Stimulated activated naive CD8-positive, alpha-beta T cell treated with anti-CD3 and anti-CD28 coated beads, Interleukin-15, Interleukin-2, amounts not matched to agents 100 U/mL and 50 U/mL, for 24 hours (primary cell): ENCODE measurements around the gene LEAP2.

Experiments used
- ATAC-seq: fragments of 150-1000 bp; cut with Tn5 transposase; one replicate; pipeline ENCODE4 v1.10.0; 2021
- DNase-seq: peaks from one replicate; pipeline ENCODE4 v3.0.0; 2021

LEAP2 gene

GRCh38 chr5:132873119-132873929 is at the start of gene LEAP2:
Gene LEAP2 (plus strand): TSS chr5:132873668. CDS start chr5:132873695, 27 bp downstream.
- ATAC-seq, result no peak
- no peak for DNase-seq

GRCh38 chr5:132824426-132824825 is 49.0 kb upstream of the LEAP2 start:
- no peak for ATAC-seq
- DNase-seq, result no peak

- DNase-seq (no peak), ATAC-seq (no peak)
These were observed 48.2 kb upstream of the LEAP2 start for GRCh38 chr5:132825033-132825833.

- ATAC-seq, result peak; percentile 20
- no peak for DNase-seq
These were observed 47.6 kb upstream of the LEAP2 start for GRCh38 chr5:132825834-132826391.

DNA sequence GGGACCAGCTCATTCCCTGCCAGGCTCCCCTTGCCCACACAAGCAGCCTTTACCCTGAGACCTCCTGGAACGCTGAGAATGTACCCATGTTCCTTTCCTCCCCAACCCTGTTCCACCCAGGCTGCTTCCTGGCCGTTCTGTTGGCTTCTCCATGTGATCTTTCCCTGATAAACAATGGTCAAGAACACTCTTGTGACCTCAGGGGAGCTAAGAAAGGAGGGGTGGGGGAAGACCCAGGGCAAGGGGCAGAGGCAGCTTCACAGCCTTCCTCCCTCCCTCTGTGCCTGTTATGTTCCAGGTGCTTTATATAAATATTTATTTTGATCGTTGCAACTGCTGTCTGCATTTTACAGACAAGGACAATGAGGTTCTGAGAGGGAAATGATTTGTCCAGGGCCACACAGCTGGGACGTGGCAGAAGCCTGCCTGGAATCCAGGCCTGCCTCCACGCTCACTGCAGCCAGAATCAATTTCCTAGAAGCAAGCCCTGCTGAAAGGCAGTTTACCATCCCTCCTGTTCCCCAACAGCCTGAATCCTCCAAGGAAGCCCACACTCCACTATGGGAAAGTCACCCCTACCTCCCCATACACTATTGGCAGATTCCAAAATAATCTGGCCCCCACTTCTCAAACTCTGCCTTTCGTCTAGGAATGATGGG is 46.9 kb upstream of the LEAP2 start:
- DNase-seq, result no peak
- no peak for ATAC-seq

- no peak for DNase-seq
- no peak for ATAC-seq
These were observed 45.4 kb upstream of the LEAP2 start for GRCh38 chr5:132827943-132828673.

GRCh38 chr5:132828846-132829494 is 44.5 kb upstream of the LEAP2 start:
- ATAC-seq (no peak), DNase-seq (no peak)

GRCh38 chr5:132829742-132830435 is 43.6 kb upstream of the LEAP2 start:
- ATAC-seq (peak; percentile 90), DNase-seq (peak; percentile 81)

DNA sequence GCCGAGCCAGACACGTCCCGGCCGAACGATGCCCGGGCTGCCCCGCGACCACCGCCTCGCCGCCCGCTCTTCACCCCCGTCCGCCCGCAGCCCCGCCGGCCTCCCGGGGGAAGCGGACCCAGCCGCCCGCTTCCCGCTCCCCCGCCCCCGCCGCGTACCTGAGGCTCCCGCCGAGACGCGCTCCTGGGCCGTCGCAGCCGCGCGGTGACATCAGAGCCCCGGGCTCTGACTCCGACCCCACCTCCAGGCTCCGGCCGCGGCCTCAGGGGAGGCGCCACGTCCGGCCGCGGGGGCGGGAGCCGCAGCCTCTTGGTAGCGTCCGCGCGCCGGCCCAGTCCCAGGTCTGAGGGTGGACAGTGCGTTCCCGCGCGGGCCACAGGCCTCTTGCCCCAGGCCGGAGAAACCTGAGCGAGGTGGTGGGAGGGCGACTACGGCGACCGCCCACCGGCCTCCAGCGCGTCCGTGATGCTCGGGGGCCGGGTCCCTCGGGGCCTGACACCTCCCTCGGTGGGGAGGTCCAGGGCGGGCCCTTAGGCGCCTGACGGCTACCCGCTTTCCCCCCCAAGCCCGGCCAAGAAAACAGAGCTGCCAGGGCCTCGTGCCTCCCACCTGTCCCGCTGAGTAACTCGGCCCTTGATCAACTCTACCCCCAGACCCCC is 42.9 kb upstream of the LEAP2 start, which contains the start of gene SHROOM1:
Gene SHROOM1, minus strand, starts transcription at position 212 of the 659 bp plus-strand sequence. CDS start 4,507 bp downstream, outside the sequence.
- peak; percentile 34 for ATAC-seq

GRCh38 chr5:132831095-132831860 is 42.2 kb upstream of the LEAP2 start:
- ATAC-seq (no peak), DNase-seq (no peak)

More for the DNA sequence above, 42.9 kb upstream of the LEAP2 start, which contains the start of gene SHROOM1:
- DNase-seq, result peak; percentile 51

DNA sequence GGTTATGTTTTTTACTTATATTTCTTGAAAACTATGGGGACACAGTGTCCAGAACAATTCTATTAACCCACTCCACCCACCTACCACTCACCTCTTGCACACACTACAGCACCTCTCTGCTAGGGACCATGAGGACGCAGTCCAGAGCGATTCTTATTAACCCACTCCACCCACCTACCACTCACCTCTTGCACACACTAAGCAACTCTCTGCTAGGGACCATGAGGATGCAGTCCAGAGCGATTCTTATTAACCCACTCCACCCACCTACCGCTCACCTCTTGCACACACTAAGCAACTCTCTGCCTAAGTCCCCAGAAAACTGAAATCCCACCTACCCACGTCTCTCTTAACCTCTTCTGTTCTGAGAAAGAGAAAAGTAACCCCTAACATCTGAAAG is 40.9 kb upstream of the LEAP2 start:
- no peak for ATAC-seq
- no peak for DNase-seq

DNA sequence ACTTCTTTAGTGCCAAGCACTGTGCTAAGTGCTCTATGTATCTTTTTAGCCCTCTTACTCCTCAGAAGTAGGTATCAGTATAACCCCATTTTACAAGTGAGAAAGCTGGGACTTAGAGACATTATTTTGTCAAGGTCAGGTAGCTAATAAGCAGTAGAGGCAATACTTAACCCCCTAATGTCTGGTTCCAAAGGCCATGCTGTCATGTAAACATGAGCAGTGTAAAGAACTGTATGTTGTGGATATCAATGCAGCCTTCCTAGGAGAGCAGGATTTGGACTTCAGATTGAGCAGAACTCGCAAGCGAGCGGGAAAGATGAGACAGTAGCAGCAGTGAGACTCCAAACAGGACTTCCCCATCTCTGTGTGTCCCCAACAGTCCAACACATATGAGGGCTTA is 39.4 kb upstream of the LEAP2 start:
- ATAC-seq (no peak), DNase-seq (no peak)

DNA sequence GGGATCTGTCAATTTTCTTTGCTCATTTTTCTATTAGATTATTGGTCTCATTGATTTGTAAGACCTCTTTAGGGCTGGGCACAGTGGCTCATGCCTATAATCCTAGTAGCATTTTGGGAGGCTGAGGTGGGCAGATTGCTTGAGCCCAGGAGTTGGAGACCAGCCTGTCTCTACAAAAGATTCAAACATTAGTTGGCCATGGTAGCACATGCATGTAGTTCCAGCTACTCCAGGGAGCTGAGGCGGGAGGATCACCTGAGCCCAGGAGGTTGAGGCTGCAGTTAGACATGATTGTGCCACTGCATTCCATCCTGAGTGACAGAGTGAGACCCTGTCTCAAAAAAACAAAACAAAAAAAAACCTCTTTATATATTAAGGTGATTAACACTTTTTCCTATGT is 36.6 kb upstream of the LEAP2 start:
- ATAC-seq (no peak), DNase-seq (no peak)

DNA sequence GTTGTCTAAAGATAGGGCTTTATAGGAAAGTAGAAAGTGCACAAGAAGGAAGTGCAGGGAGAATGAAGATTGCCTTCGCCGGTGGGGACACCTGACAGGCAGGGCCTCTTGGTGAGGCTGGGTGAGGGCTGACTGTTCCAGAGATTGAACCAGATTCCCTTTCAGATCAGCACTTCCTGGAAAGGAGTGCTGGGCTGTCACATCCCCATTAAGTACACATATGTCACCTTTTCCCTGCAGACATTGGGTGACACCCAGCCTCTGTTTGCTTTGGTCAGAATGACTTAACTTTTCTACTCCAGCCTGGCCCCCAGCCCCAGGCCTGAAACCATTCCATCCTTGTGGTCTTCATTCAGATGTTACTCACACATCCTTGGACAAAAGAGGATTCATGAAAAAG is 35.6 kb upstream of the LEAP2 start:
- DNase-seq, result no peak
- ATAC-seq, result no peak

- DNase-seq, result no peak
These were observed 34.8 kb upstream of the LEAP2 start for GRCh38 chr5:132838516-132839282.

DNA sequence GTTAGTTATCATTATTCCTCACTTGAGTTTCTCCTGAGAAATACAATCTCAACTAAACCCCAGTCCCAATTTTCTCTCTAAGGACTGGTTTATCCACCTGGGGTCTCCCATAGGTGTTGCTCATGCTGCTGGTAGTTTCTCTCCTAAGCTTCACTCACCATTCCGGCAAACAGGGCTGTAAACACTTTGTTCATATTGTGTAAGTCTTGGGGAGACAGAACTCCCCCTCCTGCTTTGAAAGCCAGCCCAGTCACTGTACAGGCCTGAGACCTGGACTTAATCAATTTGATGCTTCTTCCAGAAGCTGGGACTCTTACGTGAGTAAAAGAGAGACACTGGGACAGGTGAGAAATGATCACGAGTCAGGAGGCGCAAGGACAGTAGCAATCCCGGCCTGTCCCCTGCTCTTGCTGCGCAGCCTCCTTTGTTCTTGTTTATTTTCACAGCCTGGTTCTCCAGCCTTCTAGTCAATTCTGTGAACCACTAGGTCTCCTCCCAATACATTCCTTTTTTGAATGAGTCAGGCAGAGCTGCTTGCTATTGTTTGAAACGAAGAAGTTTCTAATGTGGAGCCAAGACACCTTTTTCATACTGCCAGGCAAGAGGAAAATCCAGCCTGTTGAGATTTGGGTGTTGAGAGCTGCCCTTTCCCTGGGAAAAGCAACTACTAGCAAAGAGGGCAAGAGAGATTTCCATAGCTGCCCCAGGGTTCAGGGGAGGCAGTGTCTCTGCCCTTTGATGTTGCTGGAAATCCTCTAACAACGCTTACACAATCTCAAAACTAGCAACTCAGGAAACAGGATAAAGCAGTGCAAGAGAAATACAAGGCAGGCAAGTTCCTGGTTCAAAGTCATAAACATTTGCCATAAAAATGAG is 33.8 kb upstream of the LEAP2 start:
- no peak for DNase-seq
- ATAC-seq, result no peak

More at GRCh38 chr5:132838516-132839282, 34.8 kb upstream of the LEAP2 start:
- ATAC-seq, result no peak

DNA sequence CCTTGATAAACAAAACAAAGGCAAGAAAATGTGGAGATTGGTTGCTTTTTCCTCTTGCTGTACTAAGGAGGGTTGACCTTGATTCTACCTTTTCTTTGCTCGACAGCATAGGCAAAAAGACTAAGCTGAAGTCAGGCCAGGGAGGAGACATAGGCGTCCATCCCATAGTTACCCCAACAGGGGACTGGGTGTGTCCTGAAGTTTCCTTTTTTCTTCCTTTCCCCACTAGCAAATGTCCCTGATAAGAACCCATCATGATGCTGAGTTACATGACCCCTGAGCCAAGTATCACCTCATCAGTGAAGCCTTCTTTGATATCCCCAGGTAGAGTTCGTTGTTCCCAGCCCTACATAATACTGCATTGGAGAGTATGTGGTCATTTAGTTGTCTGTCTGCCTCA is 33.2 kb upstream of the LEAP2 start:
- DNase-seq, result no peak
- no peak for ATAC-seq
